Measurements from ENCODE around the gene ACAD9. TPM values are rescaled to one million over a fixed set of nuclear protein-coding genes. Genes with fewer than 3 reads are reported as not detected.

ACAD9 gene
- total and polyA plus RNA-seq, 2 of the 13 experiments (the other 11 are each of a cell fraction or from before 2014, with no cell fraction given): 15.3 to 38.2 TPM

GRCh38 chr3:128879125-128879969 is at the start of gene ACAD9 (continued):
- TF ChIP-seq ZNF512B (CRISPR knock-in tag; IDR thresholded peaks at IDR 0.05; ENCODE audit: borderline replicate concordance) (no peak), ZSCAN5A (CRISPR knock-in tag; IDR thresholded peaks at IDR 0.05; ENCODE audit: borderline replicate concordance) (no peak), ZNF234 (CRISPR knock-in tag; conservative IDR thresholded peaks at IDR 0.05) (no peak), ZC3H4 (CRISPR knock-in tag; IDR thresholded peaks at IDR 0.05; ENCODE audit: borderline replicate concordance) (no peak; the same call in 1 of the 2 replicates), ZNF557 (CRISPR knock-in tag; IDR thresholded peaks at IDR 0.05) (peak; percentile 71; the same call in 1 of the 2 replicates), POLR2G (IDR thresholded peaks at IDR 0.05; ENCODE audit: low read depth, low read length) (peak; percentile 93), ZNF251 (CRISPR knock-in tag; IDR thresholded peaks at IDR 0.05) (no peak), ZNF720 (CRISPR knock-in tag; IDR thresholded peaks at IDR 0.05) (0 out of 2 replicates have a peak, but pooled peaks have one; percentile 32), NCOA1 (CRISPR knock-in tag; IDR thresholded peaks at IDR 0.05) (peak; percentile 82; the same call in 1 of the 2 replicates), SRY (CRISPR knock-in tag; IDR thresholded peaks at IDR 0.05) (peak; percentile 94), SNRNP70 (IDR thresholded peaks at IDR 0.05; ENCODE audit: low read depth, low read length) (no peak), MAZ (IDR thresholded peaks at IDR 0.05; ENCODE audit: borderline replicate concordance, low read depth, low read length) (0 out of 2 replicates have a peak, but pooled peaks have one; percentile 27), MAZ (CRISPR knock-in tag; IDR thresholded peaks at IDR 0.05; ENCODE audit: low read depth) (peak; percentile 96), KAT7 (CRISPR knock-in tag; IDR thresholded peaks at IDR 0.05; ENCODE audit: borderline replicate concordance) (no peak; the same call in 1 of the 2 replicates), ZNF776 (CRISPR knock-in tag; IDR thresholded peaks at IDR 0.05) (peak; percentile 86), KAT8 (CRISPR knock-in tag; IDR thresholded peaks at IDR 0.05) (peak; percentile 99), ZNF317 (CRISPR knock-in tag; IDR thresholded peaks at IDR 0.05) (peak; percentile 90), ZBTB39 (CRISPR knock-in tag; IDR thresholded peaks at IDR 0.05) (no peak; the same call in 1 of the 2 replicates), ZNF354B (CRISPR knock-in tag; IDR thresholded peaks at IDR 0.05) (0 out of 2 replicates have a peak, but pooled peaks have one; percentile 71), SATB2 (CRISPR knock-in tag; IDR thresholded peaks at IDR 0.05) (peak; percentile 82; the same call in 1 of the 2 replicates), RFXANK (CRISPR knock-in tag; IDR thresholded peaks at IDR 0.05) (0 out of 2 replicates have a peak, but pooled peaks have one; percentile 50), ZNF781 (CRISPR knock-in tag; IDR thresholded peaks at IDR 0.05; ENCODE audit: borderline replicate concordance, not compliant biosample characterization) (peak; percentile 98), TRIM24 (CRISPR knock-in tag; IDR thresholded peaks at IDR 0.05) (no peak), KMT2B (CRISPR knock-in tag; IDR thresholded peaks at IDR 0.05) (peak; percentile 94), XBP1 (CRISPR knock-in tag; IDR thresholded peaks at IDR 0.05) (peak; percentile 61; the same call in 1 of the 2 replicates)

Measured in HepG2 (cell line).